Fibroblast of skin of right quadriceps (primary cell): ENCODE data around the gene UBE2Q1.
A peak's percentile ranks its signal among the peaks of the same experiment; 100 is the strongest.
"Not testable (repeated sequence)": the region's sequence is repeated elsewhere in the genome, so short reads cannot be mapped to it uniquely, and the experiment has no call there.

Experiments
- DNase-seq: peaks from one replicate; pipeline ENCODE4 v3.0.0-alpha.2; 2013

Gene UBE2Q1

DNA sequence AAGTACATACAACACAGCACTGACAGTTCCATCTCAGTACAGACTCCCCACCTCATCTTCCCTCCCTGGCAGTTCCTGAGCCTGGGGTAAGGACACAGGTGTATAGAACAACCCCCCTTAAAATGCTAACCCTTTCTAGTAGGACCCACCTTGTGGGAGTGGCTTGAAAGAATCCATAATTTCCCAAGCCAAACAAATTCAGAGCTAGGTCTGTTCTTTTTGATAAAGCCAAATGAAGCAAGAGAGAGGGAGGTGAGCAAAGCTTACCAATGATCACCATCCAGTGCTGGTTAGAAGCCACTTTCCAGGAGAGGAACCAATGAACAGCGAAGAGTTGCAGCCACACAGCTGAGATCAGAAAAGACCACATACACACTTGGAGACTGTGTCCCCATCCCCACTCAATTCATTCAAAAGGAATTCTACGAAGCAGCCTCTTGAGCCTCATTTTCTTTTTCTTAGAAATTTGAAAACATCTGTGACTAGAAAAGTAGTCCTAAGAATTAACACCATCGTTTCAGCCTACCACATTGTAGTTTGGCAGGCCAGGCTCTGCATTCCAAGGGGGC lies 9.2 kb downstream of the UBE2Q1 start:
- DNase-seq = no peak

DNA sequence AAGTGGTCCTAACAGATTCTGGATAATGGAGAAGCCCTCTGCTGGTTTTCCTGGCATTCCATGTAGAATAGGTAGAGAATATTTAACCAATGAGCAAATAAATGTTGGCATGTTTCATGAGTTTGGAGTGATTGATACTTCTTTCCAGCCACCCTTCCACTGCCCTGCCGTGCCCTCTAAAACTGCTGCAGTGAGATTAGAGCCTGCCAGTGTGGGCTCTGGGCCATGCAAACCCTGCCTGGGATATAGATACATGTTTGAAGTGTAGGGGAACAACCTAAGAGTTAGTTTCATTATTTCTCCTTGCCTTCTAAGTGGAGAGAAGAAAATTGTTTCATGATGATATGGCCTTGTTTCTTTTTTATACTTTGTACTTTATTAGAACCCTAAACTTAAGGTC lies 10.4 kb downstream of the UBE2Q1 start:
- DNase-seq = no peak

DNA sequence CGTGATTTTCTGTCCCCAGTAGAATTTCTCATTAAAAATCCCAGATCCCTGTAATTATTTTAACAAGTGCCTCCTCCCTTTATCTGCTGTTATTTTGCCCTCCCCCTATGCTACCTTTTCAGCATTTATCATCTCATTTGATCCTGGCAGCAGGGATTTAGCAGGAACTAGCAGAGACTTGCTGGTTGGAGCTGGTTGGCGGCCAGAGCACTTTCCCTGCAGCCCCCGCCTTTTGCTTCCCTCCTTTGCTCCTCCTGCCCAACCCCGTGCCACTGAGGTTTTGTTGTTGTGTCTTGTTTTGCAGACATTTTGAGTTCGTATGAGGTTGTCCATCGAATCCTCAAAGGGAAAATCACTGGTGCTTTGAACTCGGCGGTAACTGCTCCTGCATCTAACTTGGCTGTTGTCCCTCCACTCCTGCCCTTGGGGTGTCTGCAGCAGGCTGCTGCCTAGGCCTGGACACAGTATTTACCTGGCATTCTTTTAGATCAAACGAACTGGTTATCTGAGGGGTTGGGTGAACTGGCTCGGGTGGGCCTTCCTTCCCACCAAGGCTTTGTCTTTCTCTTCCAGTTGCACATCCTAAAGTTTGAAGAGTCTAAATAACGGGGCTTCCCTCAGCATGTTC lies 11.2 kb downstream of the UBE2Q1 start:
- no peak for DNase-seq

DNA sequence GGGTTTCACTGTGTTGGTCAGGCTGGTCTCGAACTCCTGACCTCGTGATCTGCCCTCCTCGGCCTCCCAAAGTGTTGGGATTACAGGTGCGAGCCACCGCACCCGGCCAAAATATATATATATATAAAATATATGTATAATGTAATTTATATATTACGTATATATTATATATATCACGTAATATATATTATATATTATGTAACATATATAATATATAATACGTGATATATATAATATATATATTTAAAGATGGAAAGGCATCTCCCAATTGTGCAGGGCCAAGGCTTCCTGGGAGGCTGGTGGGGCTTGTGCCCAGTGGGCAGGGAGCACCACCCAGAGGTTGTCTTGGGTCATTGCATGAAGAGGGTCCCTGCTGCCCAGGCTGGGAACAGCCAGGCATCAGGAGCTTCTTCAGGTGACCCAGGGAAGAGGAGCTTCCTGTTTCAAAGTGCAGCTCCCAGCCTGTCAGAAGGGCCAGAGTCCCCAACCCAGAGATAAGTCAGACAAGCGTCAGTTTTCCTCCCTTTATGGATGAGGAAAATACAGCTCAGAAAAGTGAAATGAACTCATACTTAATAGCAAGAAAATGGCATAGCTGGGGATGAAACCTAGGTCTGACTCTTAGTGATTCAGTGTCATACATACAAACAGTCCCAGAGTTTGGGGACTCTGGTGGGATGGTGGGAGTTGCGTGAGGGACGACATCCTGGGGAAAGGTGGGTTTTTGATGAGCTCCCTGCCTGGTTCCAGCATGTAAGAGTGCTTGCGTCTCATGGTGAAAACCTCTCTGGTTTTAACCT lies 12.0 kb downstream of the UBE2Q1 start:
- peak; percentile 48 for DNase-seq

DNA sequence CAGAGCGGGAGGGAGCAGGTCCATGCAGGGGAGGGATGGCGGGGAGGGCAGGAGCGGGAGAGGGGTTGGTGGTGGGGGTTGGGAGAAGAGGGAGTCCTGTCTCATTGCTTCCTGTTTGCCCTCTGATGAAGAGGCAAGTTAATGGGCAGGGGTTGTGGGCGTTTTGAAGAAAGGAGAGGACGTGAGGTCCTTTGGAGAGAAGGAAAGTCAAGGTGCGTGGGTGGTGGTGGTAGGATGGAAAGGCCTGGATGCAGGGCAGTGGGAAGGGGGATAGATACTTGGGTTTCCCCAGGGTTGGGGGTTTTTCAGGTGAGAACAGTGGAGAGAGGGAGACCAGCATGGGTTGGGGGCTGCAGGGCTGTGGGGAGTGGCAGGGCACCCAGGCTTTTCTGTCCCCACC lies 17.2 kb downstream of the UBE2Q1 start:
- DNase-seq = no peak

DNA sequence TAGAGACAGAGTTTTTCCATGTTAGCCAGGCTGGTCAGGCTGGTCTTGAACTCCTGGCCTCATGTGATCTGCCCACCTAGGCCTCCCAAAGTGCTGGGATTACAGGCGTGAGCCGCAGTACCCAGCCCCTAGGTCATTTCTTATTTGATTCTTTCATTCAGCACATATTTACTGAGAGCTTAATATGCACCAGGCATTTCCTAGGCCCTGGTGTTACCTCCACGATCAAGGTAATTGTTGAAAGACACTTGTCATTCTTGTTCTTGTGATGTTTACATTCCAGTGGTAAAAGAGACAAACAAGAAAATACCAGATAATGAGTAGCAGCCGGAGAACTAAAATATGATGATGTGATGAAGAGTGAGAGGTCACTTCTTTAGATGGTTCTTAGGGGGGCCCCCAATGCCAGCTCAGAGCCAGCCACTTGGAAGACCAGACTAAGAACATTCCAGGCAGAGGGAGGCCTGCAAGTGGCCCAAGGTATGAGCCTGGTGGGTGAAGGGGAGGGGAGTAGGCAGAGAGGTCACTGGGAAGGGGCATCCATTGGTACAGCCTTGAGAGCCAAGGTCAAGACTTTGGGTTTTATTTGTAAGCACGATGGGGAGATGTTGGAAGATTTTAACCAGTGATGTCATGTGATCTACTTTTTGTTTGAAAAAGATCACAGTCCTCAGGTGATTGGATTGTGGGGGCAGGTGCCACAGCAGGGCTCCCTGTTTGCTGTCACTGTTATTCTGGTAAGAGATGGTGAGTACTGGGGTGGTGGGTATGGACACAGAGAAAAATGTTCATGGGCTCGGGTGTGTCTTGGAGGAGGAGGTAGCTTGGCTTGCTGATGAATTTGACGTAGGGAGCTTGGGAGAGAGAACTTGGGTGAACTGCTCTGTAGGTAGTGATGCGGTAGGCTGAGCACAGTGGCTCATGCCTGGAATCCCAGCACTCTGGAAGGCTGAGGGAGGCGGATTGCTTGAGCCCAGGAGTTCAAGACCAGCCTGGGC lies 18.7 kb downstream of the UBE2Q1 start:
- no peak for DNase-seq

DNA sequence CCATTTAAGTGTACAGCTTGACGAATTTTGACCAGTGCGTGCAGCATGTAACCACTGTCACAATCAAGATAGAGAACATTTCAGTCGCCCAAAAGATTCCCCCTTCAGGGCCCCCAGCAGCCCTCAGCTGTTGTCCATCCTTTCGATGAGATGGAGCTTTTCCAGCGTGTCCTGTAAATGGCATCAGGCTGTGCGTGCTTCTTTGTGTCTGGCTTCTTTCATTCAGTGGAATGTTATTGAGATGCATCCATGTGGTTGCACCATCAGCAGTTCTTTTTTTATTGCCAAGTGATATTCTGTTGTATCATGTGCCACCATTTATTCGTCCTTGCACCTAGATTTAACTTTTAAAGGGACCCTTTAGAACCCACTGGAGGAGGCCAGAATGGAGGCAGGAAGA lies 21.9 kb downstream of the UBE2Q1 start:
- DNase-seq = no peak

DNA sequence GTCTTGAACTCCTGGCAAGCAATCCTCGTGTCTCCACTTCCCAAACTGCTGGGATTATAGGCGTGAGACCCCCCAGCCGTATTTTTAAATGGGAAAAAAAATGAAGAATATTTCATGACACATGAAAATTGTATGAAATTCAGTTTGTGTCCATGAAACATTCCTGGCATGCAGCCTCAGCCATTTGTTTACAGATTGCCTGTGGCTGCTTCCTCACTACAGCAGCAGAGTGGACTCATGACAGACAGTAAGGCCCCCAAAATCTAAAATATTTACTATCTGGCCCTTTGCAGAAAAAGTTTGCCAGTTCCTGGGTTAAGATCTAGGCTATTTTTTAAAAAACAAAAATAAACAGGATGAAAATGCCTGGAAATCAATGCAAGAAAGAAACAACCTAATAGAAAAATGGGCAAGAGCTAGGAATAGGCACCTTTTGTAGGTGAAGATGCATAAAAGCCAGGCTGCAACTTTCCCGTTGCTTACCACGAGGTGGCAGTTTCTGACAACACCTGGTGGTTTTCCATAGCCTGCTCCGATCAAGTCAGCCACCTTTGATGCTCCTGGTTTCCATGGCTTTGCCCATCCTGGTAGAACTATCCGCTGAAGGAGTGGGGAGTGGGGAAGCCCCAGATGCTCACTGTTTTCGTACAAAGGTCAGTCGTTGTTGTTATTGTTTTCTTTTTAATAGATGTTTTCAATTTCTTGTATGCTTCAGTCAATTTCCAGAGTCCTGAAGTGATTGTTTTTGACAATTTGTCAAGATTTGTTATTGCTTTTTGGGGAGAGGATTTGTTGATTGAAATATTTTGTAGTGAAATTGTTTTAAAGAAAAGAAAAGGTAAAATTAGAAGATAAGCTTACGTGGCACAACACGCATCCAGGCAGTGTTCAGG lies 24.3 kb downstream of the UBE2Q1 start:
- no peak for DNase-seq

DNA sequence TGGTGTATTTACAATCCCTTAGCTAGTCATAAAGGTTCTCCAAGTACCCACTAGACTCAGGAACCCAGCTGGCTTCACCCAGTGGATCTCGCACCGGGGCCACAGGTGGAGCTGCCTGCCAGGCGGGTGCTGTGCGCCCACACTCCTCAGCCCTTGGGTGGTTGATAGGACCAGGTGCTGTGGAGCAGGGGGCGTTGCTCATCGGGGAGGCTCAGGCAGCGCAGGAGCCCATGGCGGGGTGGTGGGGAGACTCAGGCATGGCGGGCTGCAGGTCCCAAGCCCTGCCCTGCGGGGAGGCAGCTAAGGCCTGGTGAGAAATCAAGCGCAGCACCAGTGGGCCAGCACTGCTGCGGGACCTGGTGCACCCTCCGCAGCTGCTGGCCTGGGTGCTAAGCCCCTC lies 26.5 kb downstream of the UBE2Q1 start:
- DNase-seq = not testable (repeated sequence)

DNA sequence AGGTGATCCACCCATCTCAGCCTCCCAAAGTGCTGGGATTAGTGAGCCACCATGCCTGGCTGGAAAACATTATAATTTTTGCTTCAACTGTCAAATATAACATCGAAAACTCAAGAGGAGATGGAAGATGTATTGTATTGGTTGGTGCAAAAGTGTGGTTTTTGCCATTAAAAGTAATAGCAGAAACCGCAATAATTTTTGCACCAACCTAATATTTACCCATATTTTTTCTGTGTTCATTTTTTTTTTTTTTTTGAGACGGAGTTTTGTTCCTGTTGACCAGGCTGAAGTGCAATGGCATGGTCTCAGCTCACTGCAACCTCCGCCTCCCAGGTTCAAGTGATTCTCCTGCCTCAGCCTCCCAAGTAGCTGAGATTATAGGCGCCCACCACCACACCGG lies 29.2 kb downstream of the UBE2Q1 start:
- no peak for DNase-seq

DNA sequence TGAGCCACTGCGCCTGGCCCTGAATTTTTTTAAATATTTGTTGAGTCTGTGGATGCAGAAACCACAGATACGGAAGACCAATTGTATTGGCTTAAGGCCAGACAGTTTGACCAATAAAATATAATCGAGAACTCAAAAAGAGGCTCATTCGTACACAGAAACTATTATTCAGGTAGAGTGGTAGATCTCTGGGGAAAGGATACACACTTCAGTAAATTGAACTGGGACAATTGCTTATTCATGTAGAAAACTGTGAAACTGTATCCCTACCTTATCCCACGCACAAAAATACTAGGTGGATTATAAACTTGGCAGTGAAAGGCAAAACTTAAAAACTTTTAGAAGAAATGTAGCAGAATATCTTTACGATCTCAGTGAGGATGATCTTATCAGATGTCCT lies 31.3 kb downstream of the UBE2Q1 start:
- no peak for DNase-seq

DNA sequence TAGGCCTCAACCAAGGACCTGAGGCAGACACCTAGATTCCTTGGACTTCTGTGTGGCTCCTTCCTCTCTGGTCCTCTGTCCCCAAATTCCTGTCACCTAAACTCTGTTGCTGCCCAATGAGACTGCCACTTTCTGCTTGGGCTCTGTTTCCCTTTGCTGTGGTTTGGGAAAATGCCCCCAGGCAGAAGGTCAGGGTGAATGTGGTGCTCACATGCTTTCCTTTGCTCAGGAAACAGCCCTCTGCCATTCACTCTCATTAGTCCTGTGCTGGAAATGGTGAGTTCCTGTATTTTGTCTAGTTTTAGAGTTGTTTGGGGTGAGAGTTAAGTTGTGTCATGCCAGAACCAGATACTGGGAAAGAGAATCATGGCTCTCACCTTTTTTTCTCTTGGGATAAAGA lies 33.6 kb downstream of the UBE2Q1 start:
- no peak for DNase-seq

DNA sequence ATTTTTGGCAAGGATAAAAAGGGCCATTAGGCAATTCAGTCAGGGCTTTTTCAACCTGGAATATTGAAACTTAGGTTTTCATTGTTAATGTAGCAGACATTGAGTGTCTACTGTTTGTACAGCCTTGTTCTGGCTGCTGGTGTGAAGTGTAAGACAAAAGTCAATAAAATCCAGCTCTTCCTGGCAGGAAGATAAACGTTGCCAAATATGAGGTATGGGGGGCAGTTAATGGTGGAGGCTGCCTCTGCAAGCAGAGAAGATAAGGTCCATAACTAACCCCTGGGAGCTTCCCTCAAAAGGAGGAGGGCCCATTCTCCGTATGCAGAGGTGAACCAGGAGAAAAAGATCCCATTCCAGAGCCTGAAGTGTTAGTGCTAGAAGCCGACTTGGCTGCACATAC lies 36.8 kb downstream of the UBE2Q1 start:
- no peak for DNase-seq

DNA sequence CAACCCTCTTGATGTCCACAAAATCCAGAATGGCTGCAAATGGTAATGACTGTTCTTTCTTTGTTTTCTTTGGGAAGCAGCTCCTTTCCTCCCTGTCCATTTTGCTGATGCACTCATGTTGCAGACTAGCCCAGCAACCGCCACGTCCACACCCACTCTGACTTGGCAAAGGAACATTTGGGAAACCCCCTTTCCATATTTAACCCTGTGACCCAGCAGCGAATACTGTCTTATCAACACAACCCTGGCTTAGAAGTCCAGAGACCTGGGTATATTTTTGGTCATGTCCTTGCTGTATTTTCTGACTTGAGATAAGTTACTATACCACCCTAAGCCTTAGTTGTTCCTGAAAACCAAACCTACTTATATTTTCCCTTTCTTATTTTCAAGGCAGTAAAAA lies 38.1 kb downstream of the UBE2Q1 start:
- no peak for DNase-seq

DNA sequence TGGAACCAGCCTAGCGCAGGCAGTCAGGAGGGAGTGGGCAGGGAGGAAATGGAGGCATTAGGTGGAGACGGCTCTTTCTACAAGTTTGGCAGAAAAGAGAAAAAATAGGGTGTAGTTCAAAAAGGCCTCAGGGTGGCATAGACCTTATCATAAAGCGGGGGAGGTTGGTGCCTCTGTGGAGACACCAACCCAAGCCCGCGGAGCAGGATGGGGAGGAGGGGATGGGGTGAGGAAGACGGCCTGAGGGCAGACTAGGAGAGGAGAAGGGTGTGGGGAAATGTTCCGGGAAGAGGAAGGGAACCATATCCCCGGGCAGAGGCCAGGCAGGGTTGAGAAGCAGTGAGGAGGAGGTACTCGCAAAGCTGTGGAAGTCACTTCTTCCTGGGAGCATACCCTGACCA lies 38.9 kb downstream of the UBE2Q1 start:
- DNase-seq = no peak

DNA sequence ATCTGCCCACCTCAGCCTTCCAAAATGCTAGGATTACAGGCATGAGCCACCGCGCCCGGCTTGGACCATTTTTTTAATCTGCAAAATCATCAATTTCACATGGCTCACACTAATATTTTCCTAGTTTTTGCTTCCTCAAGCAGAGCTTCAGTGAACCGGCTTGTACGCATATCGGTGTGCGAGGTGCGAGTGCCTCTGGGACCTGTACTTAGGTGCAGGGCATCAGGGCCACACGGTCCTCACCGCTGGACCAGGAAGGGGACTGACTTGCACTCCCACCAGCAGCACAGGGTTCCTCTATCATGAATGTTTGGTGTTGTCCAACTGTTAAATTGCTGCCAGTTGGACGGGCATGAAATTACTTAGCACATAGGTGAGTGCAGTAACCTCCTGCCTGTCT lies 40.8 kb downstream of the UBE2Q1 start:
- DNase-seq = no peak

DNA sequence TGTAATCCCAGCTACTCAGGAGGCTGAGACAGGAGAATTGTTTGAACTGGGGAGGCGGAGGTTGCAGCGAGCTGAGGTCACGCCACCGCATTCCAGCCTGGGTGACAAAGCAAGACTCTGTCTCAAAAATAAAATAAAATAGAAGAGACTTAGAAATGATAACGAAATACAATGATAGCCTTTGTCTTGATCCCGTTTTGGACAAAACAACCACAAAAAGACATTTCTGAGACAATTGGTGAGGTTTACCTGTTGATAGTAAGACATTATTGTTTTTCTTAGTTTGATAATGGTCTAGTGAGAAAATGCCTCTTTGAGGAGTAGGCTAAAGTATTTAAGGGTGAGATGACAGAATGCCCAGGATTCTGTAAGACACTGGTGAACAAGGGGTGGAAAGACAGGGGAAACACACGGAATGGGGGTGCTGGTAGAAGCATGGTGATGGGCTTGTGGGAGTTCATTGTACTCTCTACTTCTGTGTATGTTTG lies 44.4 kb downstream of the UBE2Q1 start:
- no peak for DNase-seq

DNA sequence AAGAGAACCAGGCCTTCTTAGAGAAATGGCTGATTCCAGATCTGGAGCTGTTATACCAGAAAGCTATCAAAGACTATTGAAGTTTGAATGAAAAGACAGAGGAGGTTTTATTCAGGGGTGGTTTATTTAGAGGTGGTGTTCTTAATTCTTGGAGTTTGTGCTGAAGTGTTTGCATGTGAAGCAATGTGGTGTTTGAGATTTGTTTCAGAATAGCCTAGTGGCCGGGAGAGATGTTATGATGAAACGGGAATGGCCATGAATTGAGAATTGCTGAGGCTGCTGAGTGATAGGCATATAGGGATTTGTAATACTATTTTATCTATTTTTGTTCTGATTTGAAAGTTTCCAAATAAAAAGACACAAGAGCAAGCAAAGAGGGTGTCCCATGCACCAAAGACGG lies 45.7 kb downstream of the UBE2Q1 start:
- DNase-seq = no peak

DNA sequence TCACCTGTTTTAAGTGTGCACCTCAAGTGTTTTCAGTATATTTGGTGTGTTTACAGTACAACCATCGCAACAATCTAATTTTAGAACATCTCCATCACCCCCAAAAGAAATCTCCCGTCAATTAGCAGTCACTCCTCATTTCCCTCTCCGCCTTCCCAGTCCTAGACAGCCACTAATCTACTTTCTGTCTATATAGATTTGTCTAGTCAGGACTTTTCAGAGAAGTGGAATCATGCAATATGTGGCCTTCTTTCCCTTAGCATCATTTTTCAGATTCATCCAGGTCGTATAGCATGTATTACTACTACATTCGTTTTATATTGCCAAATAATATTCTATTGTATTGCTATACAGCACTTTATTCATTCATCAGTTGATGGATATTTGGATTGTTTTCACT lies 54.6 kb downstream of the UBE2Q1 start:
- no peak for DNase-seq

DNA sequence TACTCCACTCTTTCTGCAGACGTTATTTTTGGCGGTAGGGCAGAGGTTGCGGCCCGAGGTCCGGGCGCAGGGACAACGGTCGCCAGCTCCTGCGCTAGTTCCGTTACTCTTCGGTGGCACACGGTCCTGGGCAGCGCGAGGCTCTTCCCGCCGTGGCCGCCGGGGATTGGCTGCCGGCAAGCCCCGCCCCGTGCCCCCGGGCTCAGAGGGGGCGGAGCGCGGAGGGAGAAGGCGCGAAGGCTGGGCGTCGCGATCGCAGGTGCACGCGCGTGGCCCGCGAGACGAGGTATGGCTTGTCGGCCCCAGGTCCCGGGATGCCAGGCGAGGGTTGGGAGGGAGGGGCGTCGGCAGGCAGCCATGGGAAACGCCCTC lies 55.7 kb downstream of the UBE2Q1 start:
- DNase-seq = no peak

DNA sequence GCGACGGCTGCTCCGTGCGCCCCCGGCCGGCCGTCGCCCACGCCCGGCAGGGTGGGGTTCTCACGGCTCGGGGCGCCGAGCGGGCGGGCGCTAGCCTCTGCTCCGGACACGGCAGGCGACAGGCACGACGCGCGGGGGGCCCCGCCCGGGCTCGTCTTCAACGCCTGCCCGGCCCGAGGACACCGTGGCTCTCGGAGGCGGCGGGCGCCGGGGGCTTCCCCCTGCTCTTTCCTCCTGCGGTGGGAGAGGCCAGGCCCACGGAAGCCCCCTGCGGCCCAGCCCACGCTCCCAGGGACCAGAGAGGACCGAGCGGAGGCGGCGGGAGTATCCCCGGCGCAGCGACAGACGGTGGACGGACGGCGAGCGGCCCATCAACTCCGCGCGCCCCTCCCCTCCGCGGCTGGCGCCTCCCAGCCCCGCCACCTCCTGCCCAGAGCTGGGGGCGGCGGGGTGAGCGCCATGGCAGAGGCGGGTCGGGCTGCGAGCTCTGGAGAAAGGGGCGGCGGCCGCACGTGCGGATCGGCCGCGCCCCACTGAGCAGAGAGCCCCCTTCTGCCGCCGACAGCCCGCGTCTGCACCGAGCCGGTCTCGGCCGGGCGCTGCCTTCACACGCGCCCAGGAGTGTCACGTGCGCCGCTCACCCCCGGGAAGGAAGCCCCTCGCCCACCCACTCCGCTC lies 56.3 kb downstream of the UBE2Q1 start, which contains the start of the genes SHE and TDRD10:
TSS of gene SHE (minus strand) at position 347 of the 678 bp plus-strand sequence. CDS start 386 bp downstream, outside the sequence.
TSS of gene TDRD10 (plus strand) at position 154 of the 678 bp plus-strand sequence. CDS start 4,685 bp downstream, outside the sequence.
- DNase-seq = no peak
